Neuronal stem cell (in vitro differentiated cells): Measurements from ENCODE around the gene DEFB119. TPM values are rescaled to one million over a fixed set of nuclear protein-coding genes. Genes with fewer than 3 reads are reported as not detected.

ENCODE experiments used
- small RNA-seq: library from polyadenylated mRNA; stranded (forward); fragments of <200 nt; extraction: miRNeasy Mini kit (QIAGEN cat#:217004); gene quantifications from one replicate; pipeline ENCODE3, GENCODE V24; 2013; ENCODE audit not compliant: insufficient read depth

DEFB119 gene

Small RNA genes within 50 kb of the gene (small RNA-seq; reads per million reads assigned to genes)
- not detected for gene DEFB117
- gene RF00561, result not detected
- not detected for gene RNA5SP480
